ENCODE data around the gene CLCNKB.

The CLCNKB gene

GRCh38 chr1:16015960-16016901, 27.4 kb upstream of the CLCNKB start:
- TF ChIP-seq CTCF (IDR thresholded peaks at IDR 0.05) (no peak), ZFX (IDR thresholded peaks at IDR 0.05; ENCODE audit: borderline replicate concordance) (no peak)
- H3K27ac ChIP-seq, result no peak overlapping the region

GRCh38 chr1:16017076-16017460, 26.5 kb upstream of the CLCNKB start:
- no peak for TF ChIP-seq ZFX (IDR thresholded peaks at IDR 0.05; ENCODE audit: borderline replicate concordance)
- no peak for TF ChIP-seq CTCF (IDR thresholded peaks at IDR 0.05)
- no peak overlapping the region for H3K27ac ChIP-seq

- peak; percentile 9; the same call in 1 of the 2 replicates for TF ChIP-seq CTCF (IDR thresholded peaks at IDR 0.05)
- TF ChIP-seq ZFX (IDR thresholded peaks at IDR 0.05; ENCODE audit: borderline replicate concordance), result no peak
Measured at GRCh38 chr1:16017461-16018303, 25.9 kb upstream of the CLCNKB start, which contains the start of gene HSPB7. Gene HSPB7 (minus strand): TSS chr1:16018043. CDS start chr1:16017963, 80 bp downstream.

GRCh38 chr1:16018308-16018707, 25.3 kb upstream of the CLCNKB start:
- H3K27ac ChIP-seq, result no peak overlapping the region
- no peak for TF ChIP-seq CTCF (IDR thresholded peaks at IDR 0.05)
- no peak for TF ChIP-seq ZFX (IDR thresholded peaks at IDR 0.05; ENCODE audit: borderline replicate concordance)

More at GRCh38 chr1:16017461-16018303, 25.9 kb upstream of the CLCNKB start, which contains the start of gene HSPB7:
- no peak within 1 kb of the TSS for H3K27ac ChIP-seq

- no peak overlapping the region for H3K27ac ChIP-seq
- no peak for TF ChIP-seq ZFX (IDR thresholded peaks at IDR 0.05; ENCODE audit: borderline replicate concordance)
- no peak for TF ChIP-seq CTCF (IDR thresholded peaks at IDR 0.05)
Measured at GRCh38 chr1:16018749-16019643, 24.6 kb upstream of the CLCNKB start.

- no peak for TF ChIP-seq CTCF (IDR thresholded peaks at IDR 0.05)
- no peak for TF ChIP-seq ZFX (IDR thresholded peaks at IDR 0.05; ENCODE audit: borderline replicate concordance)
- H3K27ac ChIP-seq, result no peak overlapping the region
Measured at GRCh38 chr1:16019644-16020277, 23.8 kb upstream of the CLCNKB start.
